ENCODE data around the gene B4GALT2. TPM values are rescaled to one million over a fixed set of nuclear protein-coding genes. Genes with fewer than 3 reads are reported as not detected.

B4GALT2 gene
- total and polyA plus RNA-seq, 2 donors (not counting 3 experiments of a cell fraction or from before 2014, with no cell fraction given) = 80.0 to 103 TPM

DNA sequence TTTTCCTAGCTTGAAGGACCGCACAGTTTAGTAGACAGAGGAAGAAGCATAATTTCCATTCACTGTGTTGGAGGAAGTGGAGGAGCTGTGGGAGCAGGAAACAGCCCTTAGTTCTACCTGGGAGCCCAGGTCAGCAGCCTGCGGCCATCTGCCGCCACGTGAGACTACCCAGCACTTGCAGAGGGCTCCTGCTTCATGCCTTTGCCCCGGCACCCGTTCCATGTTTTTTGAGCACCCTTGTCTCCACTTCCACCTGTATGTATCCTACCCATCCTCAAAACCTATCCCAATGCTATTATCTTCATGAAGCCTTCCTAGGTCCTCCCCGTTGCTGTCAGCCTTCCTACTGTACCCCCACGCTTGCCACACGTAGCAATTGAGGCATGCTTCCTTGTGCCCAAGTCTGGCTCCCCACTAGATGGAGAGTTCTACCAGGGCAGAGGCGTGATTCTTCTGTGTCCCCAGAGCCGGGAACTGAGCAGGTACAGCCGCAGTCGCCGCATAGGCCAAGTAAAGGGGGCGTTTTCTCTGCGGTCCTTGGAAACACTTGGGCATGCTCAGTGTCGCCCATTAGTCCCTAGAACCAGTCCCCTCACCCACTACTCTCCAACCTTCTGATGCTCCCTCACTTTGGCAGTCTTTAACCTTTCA, 50.4 kb downstream of the B4GALT2 start:
- no TSS peak for BruUV-seq (replicated peaks)
- no peak for FAIRE-seq
- H3K79me2 ChIP-seq (ENCODE audit: control insufficient read depth, insufficient read depth, low read length) = no peaks in the 10 kb centered on the region
- no peaks in the 10 kb centered on the region for H4K20me1 ChIP-seq (replicated peaks; ENCODE audit: control insufficient read depth, extremely low read depth, insufficient read depth, low read length)
- dilution Hi-C loops (cut with MboI; ENCODE audit: extremely low pct_ligation_motif_present, low sequenced_read_pairs) = no loop called here
- no peak for DNase-seq (ENCODE audit: low read depth, low spot score)
- TF ChIP-seq GATA2 (IDR thresholded peaks at IDR 0.05; ENCODE audit: insufficient read depth, insufficient read length, low read depth, low read length) (no peak), JUN (IDR thresholded peaks at IDR 0.05; ENCODE audit: borderline replicate concordance, insufficient read depth, insufficient read length, low read depth) (no peak), POLR2AphosphoS5 (IDR thresholded peaks at IDR 0.05; ENCODE audit: insufficient read depth, low read depth, low read length) (no peak), FOS (IDR thresholded peaks at IDR 0.05; ENCODE audit: borderline replicate concordance, insufficient read depth, low read length) (no peak), EZH2 (IDR thresholded peaks at IDR 0.05; ENCODE audit: borderline replicate concordance, low read depth, low read length, severe bottlenecking) (no peak), POLR2A (IDR thresholded peaks at IDR 0.05; ENCODE audit: low read depth, low read length) (no peak), MYC (IDR thresholded peaks at IDR 0.05; ENCODE audit: low read depth, low read length) (no peak)
- TF ChIP-seq, protein P1, sequence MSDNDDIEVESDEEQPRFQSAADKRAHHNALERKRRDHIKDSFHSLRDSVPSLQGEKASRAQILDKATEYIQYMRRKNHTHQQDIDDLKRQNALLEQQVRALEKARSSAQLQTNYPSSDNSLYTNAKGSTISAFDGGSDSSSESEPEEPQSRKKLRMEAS (IDR thresholded peaks at IDR 0.05; ENCODE audit: insufficient read depth, insufficient read length) = no peak
- TF ChIP-seq, protein P2, sequence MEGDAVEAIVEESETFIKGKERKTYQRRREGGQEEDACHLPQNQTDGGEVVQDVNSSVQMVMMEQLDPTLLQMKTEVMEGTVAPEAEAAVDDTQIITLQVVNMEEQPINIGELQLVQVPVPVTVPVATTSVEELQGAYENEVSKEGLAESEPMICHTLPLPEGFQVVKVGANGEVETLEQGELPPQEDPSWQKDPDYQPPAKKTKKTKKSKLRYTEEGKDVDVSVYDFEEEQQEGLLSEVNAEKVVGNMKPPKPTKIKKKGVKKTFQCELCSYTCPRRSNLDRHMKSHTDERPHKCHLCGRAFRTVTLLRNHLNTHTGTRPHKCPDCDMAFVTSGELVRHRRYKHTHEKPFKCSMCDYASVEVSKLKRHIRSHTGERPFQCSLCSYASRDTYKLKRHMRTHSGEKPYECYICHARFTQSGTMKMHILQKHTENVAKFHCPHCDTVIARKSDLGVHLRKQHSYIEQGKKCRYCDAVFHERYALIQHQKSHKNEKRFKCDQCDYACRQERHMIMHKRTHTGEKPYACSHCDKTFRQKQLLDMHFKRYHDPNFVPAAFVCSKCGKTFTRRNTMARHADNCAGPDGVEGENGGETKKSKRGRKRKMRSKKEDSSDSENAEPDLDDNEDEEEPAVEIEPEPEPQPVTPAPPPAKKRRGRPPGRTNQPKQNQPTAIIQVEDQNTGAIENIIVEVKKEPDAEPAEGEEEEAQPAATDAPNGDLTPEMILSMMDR (IDR thresholded peaks at IDR 0.05; ENCODE audit: extremely low read depth in 1 of 2, insufficient read depth in 1 of 2, low read depth in 1 of 2, low read length in 2 of 2) = no peak
- H3K9me1 ChIP-seq (replicated peaks; ENCODE audit: control insufficient read depth, extremely low read depth, insufficient read depth, low read length) = no peaks in the 10 kb centered on the region
- intact Hi-C loops (cut with micrococcal nuclease) = no loop called here
- peak overlapping the region; percentile 35 to 76 (median 67) for H3K4me3 ChIP-seq (replicated peaks in 1 of 3; ENCODE audit: insufficient read depth in 1 of 3, low read depth in 1 of 3, low read length in 3 of 3)
- ChIA-PET POLR2A (no interaction called here), CTCF (interaction anchor here (0.9 to 1.6 kb wide), 4 partner anchors 19 to 266 kb away, joined by 3 to 7 read pairs (median 4); no protein-coding TSS in a partner anchor)
- no peaks in the 10 kb centered on the region for H3K36me3 ChIP-seq (ENCODE audit: control insufficient read depth in 2 of 2, extremely low read depth in 1 of 2, insufficient read depth in 2 of 2, low read length in 2 of 2)
- H3K9me3 ChIP-seq (replicated peaks; ENCODE audit: control insufficient read depth, insufficient read depth, low read length) = no peaks in the 10 kb centered on the region
- H2AFZ ChIP-seq (ENCODE audit: low read depth, low read length) = peak overlapping the region; percentile 99
- peak overlapping the region; percentile 35 for H3K9ac ChIP-seq (replicated peaks; ENCODE audit: extremely low read depth, insufficient read depth, low read length)
- peaks cover 7% of the 10 kb centered on the region for H3K4me1 ChIP-seq (ENCODE audit: control insufficient read depth, extremely low read depth, insufficient read depth, low read length)
- no peaks in the 10 kb centered on the region for H3K27me3 ChIP-seq (ENCODE audit: control insufficient read depth in 2 of 2, insufficient read depth in 2 of 2, low read length in 2 of 2)
- H3K4me2 ChIP-seq (ENCODE audit: insufficient read depth, low read length) = peak overlapping the region; percentile 92
- peak overlapping the region; percentile 24 for H3K27ac ChIP-seq (ENCODE audit: insufficient read depth, low read depth, low read length)

Data from endothelial cell of umbilical vein (primary cell).